Neuron (in vitro differentiated cells): ENCODE data around the gene IREB2.
A peak's percentile ranks its signal among the peaks of the same experiment; 100 is the strongest.
"Not testable (repeated sequence)": the region's sequence is repeated elsewhere in the genome, so short reads cannot be mapped to it uniquely, and the experiment has no call there.

Experiments used
- H2AFZ ChIP-seq: one replicate; pipeline ENCODE4 v1.6.1; 2013; ENCODE audit warnings: low read depth, mild to moderate bottlenecking, inconsistent platforms, low read length, moderate library complexity
- H3K27me3 ChIP-seq: one replicate; pipeline ENCODE4 v1.6.1; 2013; ENCODE audit warnings: low read length; ENCODE audit not compliant: insufficient read depth
- H3K36me3 ChIP-seq: one replicate; pipeline ENCODE4 v1.6.1; 2013; ENCODE audit warnings: low read length; ENCODE audit not compliant: insufficient read depth
- H3K4me1 ChIP-seq: one replicate; pipeline ENCODE4 v1.6.1; 2013; ENCODE audit warnings: low read length; ENCODE audit not compliant: insufficient read depth
- H3K4me3 ChIP-seq: 2 replicates; pipeline ENCODE4 v1.5.1; 2013; ENCODE audit warnings: mild to moderate bottlenecking, low read length, moderate library complexity
- H3K9me3 ChIP-seq: one replicate; pipeline ENCODE4 v1.6.1; 2013; ENCODE audit warnings: low read length

IREB2 gene

DNA sequence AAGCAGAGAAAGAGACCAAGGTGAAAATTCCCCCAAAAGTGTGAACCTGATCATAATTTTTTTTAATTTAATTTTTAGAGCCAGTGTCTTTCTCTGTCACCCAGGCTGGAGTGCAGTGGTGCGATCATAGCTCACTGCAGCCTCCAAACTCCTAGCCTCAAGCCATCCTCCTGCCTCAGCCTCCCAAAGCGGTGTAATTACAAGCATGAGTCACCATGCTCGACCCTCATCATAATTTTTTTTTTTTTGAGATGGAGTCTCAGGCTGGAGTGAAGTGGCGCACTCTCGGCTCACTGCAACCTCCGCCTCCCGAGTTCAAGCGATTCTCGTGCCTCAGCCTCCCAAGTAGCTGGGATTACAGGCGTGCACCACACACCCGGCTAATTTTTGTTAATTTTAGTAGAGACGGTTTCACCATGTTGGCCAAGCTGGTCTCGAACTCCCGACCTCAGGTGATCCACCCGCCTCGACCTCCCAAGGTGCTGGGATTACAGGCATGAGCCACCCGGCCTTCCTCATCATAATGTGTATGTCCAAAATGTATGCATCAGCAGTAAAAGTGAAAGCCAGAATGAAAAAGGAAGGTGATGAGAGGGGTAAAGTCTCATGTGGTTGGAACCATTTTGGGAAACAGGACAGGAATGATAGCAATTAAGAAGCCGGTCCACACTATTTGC, 101.6 kb downstream of the IREB2 start:
- peak overlapping the region; percentile 94 for H3K4me3 ChIP-seq
- H3K4me1 ChIP-seq = peaks cover 24% of the 10 kb centered on the region
- not testable (repeated sequence) for H3K9me3 ChIP-seq, H3K27me3 ChIP-seq
- peaks cover 22% of the 10 kb centered on the region for H3K36me3 ChIP-seq
- peak overlapping the region; percentile 58 for H2AFZ ChIP-seq

DNA sequence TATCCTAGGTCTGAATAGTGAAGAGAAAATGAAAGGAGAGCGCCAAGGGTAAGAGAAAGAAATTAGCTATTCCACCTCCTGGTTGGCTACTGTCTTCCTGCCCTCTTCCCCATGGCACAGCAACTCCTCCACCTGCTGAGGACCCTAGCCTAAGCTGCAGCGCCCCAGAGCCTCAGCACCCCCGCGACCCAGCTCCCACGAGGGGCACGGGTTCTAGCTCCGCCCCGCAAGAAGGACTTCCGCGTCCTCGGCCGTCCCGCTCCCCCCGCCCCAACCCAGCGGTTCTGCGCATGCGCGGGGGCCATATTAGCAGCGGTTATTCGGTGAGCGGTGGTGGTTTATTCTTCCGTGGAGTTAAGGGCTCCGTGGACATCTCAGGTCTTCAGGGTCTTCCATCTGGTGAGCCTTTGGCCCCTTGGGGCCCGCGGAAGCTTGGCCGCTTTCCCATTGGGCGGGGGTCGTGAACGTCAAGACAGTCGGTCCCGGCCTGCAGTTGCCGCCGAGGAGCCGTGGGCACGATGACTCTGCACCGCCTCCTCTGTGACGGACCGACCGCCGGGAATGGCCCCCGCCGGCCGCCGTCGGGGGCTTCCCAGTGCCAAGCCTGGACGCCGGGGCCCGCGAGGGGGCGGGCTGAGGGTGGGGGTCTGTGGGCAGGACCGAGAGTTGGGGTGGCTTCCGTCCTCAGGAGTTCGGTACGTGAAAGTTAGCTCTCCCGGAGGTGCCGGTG, 102.3 kb downstream of the IREB2 start, which contains the start of gene PSMA4:
Gene PSMA4 (plus strand): TSS at position 304 of the 730 bp plus-strand sequence. CDS start 1,484 bp downstream, outside the sequence.
- Histone ChIP-seq H3K36me3 (peaks cover 27% of the 10 kb centered on the region), H3K4me1 (peaks cover 24% of the 10 kb centered on the region), H2AFZ (peak within 1 kb of the TSS; percentile 58), H3K4me3 (peak within 1 kb of the TSS; percentile 94), H3K27me3 (no peaks in the 10 kb centered on the region), H3K9me3 (no peaks in the 10 kb centered on the region)

DNA sequence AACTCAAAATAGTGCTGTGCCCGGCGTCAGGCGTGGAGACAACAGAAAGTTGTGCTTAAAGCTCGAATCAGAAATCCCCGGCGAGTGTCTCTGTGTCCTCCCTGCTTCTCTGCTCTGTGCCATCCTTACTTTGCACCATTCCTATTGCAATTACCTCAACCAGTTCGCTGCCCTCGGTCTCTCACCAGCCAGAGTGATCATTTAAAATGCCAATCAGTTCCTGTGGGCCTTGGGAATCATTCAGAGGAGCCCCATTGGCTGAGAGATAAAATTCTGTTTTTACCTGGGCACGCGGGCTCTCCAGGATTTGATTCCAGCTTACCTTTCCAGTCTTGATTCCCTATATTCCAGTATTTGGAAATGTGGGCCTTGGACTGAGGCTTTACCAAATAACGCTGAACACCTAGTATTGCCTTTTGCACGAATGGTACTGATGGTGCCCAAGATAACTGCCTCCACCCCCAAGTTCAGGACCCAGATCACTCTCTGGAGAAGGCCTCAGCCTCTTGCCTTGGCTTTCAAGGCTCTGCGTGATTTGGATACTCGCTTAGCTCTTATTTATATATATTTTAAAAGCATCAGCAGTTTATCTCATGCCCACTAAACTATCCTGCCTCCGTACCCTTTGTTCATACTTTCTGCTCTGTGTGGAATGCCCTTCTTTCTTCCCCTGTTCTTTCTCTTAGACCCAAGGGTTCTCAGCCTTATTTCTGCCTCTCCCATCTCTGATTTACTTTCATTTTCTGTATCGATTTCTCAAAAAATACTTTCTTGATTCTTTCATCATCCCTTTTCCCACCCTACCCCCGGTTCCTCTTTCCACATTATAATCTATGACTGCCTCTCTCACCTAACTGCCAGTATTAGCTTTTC, 103.1 kb downstream of the IREB2 start:
- Histone ChIP-seq H3K4me3 (peak overlapping the region; percentile 94), H3K36me3 (peaks cover 35% of the 10 kb centered on the region), H3K27me3 (no peaks in the 10 kb centered on the region), H2AFZ (peak overlapping the region; percentile 58), H3K4me1 (peaks cover 24% of the 10 kb centered on the region), H3K9me3 (no peaks in the 10 kb centered on the region)

DNA sequence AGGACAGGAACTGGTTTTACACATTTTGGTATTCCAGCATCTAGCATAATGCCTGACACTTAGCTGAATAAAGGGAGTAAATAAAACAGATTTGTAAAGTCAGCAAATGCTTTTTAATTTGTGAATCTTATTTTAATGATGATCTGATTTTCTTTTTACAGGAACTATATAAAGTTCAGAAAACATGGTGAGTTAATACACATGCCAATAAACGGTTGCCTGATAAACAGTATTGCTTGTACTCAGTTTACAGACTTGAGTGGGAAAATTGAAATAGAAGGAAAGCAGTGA, 103.7 kb downstream of the IREB2 start:
- no peaks in the 10 kb centered on the region for H3K27me3 ChIP-seq
- no peaks in the 10 kb centered on the region for H3K9me3 ChIP-seq
- peaks cover 24% of the 10 kb centered on the region for H3K4me1 ChIP-seq
- H3K4me3 ChIP-seq = peak overlapping the region; percentile 94
- H3K36me3 ChIP-seq = peaks cover 40% of the 10 kb centered on the region
- H2AFZ ChIP-seq = no peak overlapping the region

- no peaks in the 10 kb centered on the region for H3K27me3 ChIP-seq
- H3K36me3 ChIP-seq = peaks cover 47% of the 10 kb centered on the region
- H3K4me1 ChIP-seq = peaks cover 24% of the 10 kb centered on the region
- no peak overlapping the region for H3K4me3 ChIP-seq
- H3K9me3 ChIP-seq = no peaks in the 10 kb centered on the region
- H2AFZ ChIP-seq = no peak overlapping the region
These were observed 104.6 kb downstream of the IREB2 start for GRCh38 chr15:78542647-78543046.

DNA sequence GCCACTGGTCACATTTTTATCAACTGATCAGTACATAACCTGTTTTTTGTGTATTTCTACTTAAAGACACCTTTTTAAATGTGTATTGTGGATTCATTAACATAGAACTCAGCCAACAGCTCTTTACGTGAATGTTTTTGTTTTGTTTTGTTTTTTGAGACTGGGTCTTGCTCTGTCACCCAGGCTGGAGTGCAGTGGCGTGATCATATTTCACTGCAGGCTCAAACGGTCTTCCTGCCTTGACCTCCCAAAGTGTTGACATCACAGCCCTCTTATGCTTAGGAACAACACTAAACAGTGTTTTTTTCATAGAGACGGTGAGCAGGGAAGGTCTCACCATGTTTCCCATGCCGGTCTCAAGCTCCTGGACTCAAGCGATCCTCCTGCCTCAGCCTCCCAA, 112.2 kb downstream of the IREB2 start:
- no peak overlapping the region for H2AFZ ChIP-seq
- no peaks in the 10 kb centered on the region for H3K4me1 ChIP-seq
- no peaks in the 10 kb centered on the region for H3K27me3 ChIP-seq
- no peaks in the 10 kb centered on the region for H3K9me3 ChIP-seq
- no peak overlapping the region for H3K4me3 ChIP-seq
- peaks cover 54% of the 10 kb centered on the region for H3K36me3 ChIP-seq

GRCh38 chr15:78550815-78551214, 112.8 kb downstream of the IREB2 start:
- Histone ChIP-seq H2AFZ (no peak overlapping the region), H3K36me3 (peaks cover 48% of the 10 kb centered on the region), H3K9me3 (no peaks in the 10 kb centered on the region), H3K27me3 (no peaks in the 10 kb centered on the region), H3K4me3 (no peak overlapping the region), H3K4me1 (no peaks in the 10 kb centered on the region)
